GM18858 (cell line): ENCODE measurements around the gene EML6.
A peak's percentile ranks its signal among the peaks of the same experiment; 100 is the strongest.
"Not testable (repeated sequence)": the region's sequence is repeated elsewhere in the genome, so short reads cannot be mapped to it uniquely, and the experiment has no call there.

Source experiments
- ATAC-seq: cut with Tn5 transposase; IDR thresholded peaks from one replicate; pipeline ENCODE4 v1.9.1; 2021; ENCODE audit not compliant: unreplicated experiment

Gene EML6

GRCh38 chr2:54979321-54980044 is 256.0 kb downstream of the EML6 start:
- ATAC-seq, result no peak

DNA sequence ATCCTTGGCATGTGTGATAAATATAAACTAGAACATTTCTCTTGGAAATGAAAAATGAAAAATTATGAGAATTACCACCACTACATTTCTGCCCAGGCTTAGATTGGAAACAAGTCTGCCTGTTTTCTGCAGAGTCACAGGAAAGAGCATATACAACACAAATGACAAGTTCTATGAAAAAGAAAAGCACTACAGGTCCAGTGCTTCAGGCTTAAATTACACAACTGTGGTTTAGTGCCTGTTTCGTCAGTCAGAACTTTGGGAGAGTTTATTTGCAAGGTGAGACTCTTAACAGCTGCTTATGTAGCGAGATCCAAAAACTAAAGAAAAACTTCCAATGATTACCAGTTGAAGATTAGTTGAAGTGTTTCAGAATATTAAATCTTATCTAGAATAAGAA is 257.9 kb downstream of the EML6 start:
- no peak for ATAC-seq

DNA sequence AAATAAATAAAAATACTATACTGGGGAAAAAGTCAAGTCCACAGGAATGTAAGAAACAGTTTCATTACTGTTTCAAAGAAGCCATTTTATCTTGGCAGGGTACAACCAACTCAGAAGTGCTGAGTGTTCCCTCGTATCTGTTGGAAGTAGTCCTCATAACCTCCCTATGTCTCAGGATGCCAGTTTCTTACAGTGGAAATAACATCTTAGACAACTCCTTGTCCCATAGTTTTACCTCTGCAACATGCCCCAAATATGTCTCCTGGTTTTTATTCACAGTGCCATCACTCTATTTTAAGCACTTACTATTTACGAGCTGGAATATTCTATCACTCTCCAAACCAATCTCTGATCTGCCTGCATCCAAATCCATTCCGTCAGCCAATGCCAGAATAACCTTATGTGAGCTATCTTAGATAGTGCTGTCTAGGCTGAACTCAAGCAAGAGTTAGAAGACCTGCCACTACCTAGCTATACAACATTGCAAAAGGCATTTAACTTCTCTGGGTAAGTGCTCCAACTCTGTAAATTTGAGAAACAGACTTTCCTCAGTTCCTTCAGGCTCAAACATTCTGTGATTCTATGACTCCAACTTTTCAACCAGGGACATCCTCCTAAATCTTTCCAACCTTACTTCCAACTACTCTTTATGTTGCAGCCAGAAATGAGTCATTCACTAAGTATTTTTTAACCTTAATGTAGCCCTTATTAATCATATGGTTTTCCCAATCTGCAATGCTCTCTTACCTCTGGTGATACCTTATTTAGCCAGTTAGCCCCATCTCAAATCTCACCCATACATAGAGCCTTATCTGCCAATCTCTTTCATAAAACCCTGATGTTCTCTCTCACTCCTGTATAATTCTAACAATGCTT is 260.1 kb downstream of the EML6 start:
- ATAC-seq, result no peak

DNA sequence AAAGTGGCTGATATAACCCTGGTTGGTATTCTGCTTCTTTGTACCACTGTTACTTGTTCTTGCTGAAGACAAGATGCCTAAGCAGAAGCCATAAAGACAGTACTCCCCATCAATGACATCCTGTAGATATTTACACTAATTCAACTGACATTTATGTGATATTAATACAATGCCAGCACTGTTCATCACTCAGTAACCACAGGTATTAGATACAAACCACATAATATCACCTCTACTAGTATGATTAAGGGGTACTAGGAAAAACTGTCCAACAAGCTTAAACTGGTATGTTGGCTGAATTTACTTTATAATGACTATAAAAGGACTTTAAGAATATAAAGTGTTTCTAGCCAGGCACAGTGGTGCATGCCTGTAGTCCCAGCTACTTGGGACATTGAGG is 261.0 kb downstream of the EML6 start:
- ATAC-seq, result no peak

GRCh38 chr2:54986264-54986663 is 262.8 kb downstream of the EML6 start:
- ATAC-seq, result no peak

DNA sequence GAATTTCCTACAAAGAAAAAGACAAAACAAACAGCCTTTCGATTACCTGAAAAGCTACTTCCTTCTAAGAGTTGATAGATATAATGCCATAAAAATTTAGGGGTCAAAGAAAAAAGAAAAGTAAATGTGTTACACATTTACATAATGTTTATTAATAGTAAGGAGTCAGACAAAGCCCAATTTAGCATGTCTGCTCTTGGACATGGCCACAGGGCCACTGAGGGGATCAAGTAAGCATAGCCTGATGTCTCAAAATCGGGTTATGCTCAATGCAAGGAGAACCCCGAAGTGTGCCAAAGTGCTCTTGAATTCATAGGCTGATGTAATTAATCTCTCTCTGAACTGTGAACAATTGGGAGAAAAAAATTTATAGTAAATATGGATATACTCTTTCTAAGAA is 265.1 kb downstream of the EML6 start:
- no peak for ATAC-seq

- ATAC-seq, result not testable (repeated sequence)
These were observed 267.2 kb downstream of the EML6 start for GRCh38 chr2:54990694-54991093.

GRCh38 chr2:54995553-54995952 is 272.1 kb downstream of the EML6 start:
- no peak for ATAC-seq

DNA sequence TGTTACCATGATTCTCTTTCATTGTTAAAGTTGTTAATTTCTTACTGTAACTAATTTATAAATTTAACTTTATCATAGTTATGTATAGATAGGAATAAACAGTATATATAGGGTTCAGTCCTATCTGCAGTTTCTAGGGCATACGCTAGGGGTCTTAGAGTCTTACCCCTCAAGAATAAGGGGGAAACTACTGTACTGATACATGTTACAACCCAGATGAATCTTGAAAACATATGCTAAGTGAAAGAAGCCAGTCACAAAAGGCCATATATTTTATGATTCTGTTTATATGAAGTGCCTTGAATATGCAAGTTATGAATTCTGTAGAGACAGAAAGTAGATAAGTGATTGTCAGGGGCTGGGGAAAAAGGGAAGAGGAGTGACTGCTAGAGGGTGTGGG is 274.4 kb downstream of the EML6 start:
- no peak for ATAC-seq

- peak; percentile 35 for ATAC-seq
These were observed 275.7 kb downstream of the EML6 start for GRCh38 chr2:54999182-54999581.

GRCh38 chr2:55000341-55000740 is 276.9 kb downstream of the EML6 start:
- ATAC-seq, result no peak

- ATAC-seq, result no peak
These were observed 278.3 kb downstream of the EML6 start for GRCh38 chr2:55001716-55002115.

DNA sequence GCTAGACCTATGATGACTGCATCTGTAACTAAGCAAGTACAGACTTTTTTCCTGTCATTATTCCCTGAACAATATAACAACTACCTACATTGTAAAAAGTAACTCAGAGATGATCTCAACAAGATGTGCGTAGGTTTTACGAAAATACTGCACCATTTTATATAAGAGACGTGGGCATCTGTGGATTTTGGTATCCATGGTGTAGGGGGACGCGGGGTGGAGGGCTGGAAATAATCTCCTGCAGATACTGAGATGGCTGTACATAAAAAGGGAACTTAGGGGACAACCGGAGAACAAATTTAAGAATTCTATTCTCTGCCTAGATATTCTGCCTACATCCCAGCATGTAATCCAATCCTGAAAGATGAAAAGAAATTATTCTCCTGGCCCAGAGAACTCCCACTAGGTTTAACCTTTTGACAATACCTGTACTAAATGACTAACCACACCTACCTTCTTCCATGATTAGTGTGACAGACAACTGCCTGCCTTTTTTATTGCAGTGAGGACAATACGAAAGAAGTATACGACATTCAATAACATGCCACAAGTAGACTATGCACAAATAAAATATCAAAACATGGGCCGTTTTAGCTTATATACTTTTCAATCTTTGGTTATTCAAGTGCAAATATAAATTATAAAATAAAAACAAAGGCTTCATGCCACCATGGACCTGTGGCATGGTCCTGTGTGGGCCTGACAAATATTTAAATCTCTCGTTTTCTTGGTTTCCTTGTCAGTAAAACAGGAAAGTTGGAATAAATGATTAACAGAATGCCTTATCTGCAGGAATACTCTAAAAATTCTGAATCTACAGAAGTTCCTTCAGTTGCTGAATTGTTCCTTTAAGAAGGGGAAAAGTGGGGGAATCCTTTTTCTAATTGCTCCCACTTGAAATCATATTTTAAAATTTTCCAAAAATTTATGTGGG is 280.5 kb downstream of the EML6 start:
- no peak for ATAC-seq

DNA sequence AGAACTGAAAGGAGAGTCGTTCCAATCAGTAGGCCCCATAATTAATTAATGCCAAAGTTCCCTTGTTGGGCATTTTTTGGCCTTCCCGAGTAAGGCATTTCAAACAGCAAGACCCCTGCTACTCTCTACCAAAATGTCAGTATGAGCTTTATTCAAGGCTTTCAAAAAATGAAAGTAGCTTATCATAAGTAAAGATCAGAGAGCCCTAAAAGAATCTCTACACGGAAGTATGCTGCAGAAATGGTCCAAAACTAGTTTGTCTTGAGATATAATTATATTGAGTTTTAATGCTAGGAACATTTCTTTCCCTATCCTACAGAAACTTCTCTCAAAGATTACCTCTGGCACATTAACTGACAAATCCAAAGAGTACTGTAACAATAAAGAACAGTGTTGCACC is 282.8 kb downstream of the EML6 start:
- ATAC-seq, result no peak

DNA sequence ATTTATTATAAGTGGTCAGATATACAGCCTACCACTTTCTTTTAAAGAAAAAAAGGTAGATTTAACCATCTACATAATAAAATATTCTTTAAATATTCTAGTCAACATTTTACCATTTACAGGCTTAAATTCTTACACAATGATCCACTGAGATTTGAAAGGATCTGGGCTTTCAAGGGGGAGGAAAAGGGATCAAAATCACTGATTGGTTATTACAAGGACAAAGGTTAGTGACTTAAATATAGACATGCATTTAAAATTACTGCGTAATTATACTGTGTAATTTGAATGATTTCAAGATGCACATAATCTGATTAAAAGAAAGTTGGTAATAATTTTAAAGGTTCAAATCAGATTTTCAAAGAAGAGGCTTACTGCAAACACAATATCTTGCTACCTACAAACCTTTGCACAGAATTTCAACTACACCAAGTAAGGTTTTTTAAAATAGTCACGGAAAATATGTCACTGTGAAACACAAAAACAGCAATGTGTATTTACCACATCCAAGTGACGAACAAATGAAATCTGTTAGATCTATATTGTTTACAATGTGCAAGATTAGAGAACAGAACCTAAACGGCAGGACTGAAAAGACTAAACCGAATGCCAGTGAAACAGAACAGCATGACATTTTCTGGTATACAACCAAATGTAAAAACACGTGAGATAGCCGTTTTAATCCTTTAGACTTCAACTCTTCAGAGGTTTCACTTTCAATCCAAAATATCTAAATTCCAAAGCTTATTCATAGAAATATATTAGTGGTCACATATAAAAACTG is 286.0 kb downstream of the EML6 start:
- ATAC-seq, result no peak

DNA sequence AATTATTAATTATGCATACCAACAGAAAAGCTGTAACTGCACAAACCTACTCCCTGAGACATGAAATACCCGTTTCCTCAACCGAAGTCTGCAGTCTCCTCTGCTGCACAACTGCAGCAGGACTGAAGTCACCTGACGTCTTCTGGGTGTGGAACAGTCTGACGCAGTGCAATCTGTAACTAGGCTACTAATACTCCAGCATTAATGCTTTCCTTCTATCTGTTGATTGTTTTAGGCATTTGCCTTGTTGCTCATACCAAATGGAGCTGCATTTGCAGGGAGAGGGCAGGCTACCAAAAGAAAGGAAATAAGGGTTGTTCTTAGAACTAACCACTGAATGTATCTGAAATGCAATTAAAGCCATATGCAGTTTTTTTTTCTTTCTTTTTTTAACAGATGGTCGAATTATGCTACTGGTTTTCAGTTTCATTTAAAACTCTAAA is 286.7 kb downstream of the EML6 start:
- ATAC-seq, result peak; percentile 92

DNA sequence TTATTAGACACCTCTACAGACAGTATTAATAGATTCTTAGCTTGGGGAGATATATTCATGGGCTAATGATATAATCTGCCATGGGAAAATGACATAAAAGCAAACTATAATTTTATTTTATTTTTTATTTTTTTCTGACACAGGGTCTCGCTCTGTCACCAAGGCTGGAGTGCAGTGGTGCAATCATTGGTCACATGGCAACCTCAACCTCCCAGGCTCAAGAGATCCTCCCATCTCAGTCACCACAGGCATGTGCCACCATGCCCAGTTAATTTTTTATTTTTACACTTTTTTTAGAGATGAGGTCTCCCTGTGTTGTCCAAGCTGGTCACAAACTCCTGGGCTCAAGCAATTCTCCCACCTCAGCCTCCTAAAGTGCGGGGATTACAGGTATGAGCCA is 287.5 kb downstream of the EML6 start:
- ATAC-seq, result no peak

DNA sequence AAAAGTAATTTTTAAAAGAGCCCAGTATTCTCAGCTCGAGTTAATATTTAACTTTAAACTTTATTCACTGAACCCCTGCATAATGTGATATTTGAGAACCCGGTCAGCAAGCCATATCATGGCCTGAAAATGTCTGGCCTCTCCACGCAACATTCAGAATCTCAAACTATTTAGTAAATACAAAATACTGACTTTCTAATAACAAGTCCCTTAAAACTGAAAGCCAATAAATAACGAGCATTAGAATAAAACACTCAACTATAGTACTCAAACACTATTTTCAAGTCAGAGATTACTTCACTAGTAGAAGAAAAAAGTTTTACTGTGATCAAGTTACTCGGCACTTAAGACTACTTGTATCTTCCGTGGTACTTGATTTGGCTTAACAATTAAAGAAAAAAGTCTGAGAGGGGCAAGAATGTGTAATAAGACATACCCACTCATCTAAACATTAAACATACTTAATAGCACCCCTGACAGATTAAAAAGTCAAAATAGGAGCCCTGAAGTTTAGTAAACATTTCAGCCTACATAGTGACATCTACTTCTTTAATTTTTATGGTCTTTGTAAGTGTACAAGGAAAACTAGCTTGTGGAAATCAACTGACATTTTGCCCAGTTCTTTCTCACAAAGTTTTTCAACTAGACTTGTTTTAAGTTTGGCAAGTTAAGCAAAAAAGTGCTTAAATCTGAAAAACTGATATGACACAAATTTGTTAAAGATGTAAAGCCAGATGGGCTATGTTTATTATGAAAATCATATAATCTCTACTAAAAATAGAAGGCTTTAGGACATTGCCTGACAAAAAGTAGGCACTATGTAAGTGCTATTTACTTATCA is 288.6 kb downstream of the EML6 start:
- no peak for ATAC-seq

DNA sequence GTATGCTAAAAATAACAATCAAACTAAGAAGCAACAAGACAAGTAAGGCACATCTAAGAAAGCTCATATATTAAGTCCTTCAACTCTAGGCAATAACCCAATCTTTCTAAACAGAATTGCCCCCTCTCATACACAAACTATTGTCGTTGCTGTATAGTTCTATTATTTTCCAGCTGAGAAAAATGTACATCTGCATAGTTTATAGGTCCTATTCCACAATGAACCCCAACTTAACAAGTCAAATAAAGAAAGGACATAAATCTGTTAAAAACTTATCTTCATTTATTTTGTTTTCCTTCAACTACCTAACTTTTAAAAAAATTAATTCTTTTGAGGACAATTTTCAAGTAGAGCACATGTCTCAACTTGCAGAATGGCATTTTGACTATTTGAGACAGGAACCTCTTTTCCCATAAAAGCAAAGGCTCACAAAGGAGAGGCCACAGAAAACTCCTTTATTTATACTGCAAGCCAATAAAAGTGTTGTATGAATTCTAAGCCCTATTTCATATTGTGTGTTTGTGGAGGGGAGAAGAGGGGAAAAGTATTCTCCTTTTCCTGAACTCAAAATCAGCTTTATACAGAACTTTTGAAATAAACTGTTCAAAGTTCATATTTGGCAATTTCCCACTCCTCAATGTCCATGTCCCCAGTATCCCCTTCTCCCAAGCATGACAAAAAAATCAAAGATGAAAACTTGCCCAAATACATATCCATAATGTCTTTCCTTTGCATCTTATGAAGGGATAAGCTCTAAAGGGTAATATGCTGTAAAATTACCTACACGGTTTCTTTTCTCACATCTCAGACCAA is 289.4 kb downstream of the EML6 start:
- no peak for ATAC-seq
